K562 (cell line): ENCODE data around the gene BANP.
"Not testable (repeated sequence)": the region's sequence is repeated elsewhere in the genome, so short reads cannot be mapped to it uniquely, and the experiment has no call there.

ENCODE experiments used
- FIP1L1 ChIP-seq: fragments of 200-400 bp; formaldehyde crosslinking; IDR thresholded peaks from 2 replicates; pipeline ENCODE4 v1.6.1; 2018; ENCODE audit warnings: mild to moderate bottlenecking, low read depth, low read length; ENCODE audit not compliant: poor library complexity, severe bottlenecking
- GATA2 ChIP-seq: sonication (generic); formaldehyde crosslinking; IDR thresholded peaks from 2 replicates; pipeline ENCODE4 v1.4.0; 2020; ENCODE audit warnings: mild to moderate bottlenecking, missing genetic modification reagents
- HDAC6 ChIP-seq: IDR thresholded peaks from 2 replicates; pipeline ENCODE4 v1.6.1; 2012; ENCODE audit warnings: low read depth, mild to moderate bottlenecking, control low read depth, inconsistent platforms, low read length, moderate library complexity
- NFATC3 ChIP-seq: fragments of 450-650 bp; IDR thresholded peaks from 2 replicates; pipeline ENCODE4 v1.6.1; 2017; ENCODE audit warnings: mild to moderate bottlenecking
- POLR2A ChIP-seq: fragments of 450-650 bp; conservative IDR thresholded peaks from 2 replicates; pipeline ENCODE4 v1.6.1; 2016
- POLR2AphosphoS5 ChIP-seq: IDR thresholded peaks from 2 replicates; pipeline ENCODE4 v1.6.1; 2011; ENCODE audit warnings: mild to moderate bottlenecking, low read depth, low read length, moderate library complexity; ENCODE audit not compliant: control insufficient read depth, insufficient read depth
- SRSF1 ChIP-seq: fragments of 200-400 bp; formaldehyde crosslinking; IDR thresholded peaks from 2 replicates; pipeline ENCODE4 v1.6.1; 2017; ENCODE audit warnings: mild to moderate bottlenecking, low read depth, low read length, moderate library complexity
- ZNF263 ChIP-seq: sonication (generic); formaldehyde crosslinking; IDR thresholded peaks from 2 replicates; pipeline ENCODE4 v1.8.0; 2022; ENCODE audit warnings: mild to moderate bottlenecking, missing genetic modification reagents, borderline replicate concordance
- TF ChIP-seq, protein P1 (sequence below), 2 experiments: fragments of 200-800 bp in 1 of 2; sonication (Bioruptor generic) in 1 of 2; sonication (generic) in 1 of 2; formaldehyde crosslinking in 1 of 2; IDR thresholded peaks in 1 of 2; conservative IDR thresholded peaks in 1 of 2; 2 replicates each; pipeline versions ENCODE4 v1.5.0 to v1.6.1; 2016 to 2020; ENCODE audit warnings: missing compliant biosample characterization in 1 of 2, missing genetic modification characterization in 1 of 2, missing genetic modification reagents in 1 of 2

DNA sequence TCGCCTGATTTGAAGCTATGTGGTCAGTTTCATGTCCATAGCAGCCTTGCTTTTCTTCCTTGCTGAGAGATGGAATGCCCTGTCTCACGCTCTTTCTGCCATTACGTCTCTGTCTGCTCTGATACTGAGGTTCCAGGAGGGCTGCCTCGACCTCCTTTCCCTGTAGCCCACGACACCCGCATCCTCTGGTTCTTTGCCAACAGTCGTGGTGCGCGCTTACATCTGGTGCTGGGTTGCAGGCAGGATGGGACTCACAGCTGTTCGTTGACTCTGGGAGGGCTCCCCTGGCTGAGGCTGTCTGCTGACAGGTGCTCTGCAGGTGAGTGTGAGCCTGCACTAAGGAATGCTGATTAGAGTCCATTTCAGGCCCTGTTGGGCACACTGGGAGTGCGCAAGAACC is 90.3 kb downstream of the BANP start:
- TF ChIP-seq, protein P1, sequence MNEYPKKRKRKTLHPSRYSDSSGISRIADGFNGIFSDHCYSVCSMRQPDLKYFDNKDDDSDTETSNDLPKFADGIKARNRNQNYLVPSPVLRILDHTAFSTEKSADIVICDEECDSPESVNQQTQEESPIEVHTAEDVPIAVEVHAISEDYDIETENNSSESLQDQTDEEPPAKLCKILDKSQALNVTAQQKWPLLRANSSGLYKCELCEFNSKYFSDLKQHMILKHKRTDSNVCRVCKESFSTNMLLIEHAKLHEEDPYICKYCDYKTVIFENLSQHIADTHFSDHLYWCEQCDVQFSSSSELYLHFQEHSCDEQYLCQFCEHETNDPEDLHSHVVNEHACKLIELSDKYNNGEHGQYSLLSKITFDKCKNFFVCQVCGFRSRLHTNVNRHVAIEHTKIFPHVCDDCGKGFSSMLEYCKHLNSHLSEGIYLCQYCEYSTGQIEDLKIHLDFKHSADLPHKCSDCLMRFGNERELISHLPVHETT (CRISPR knock-in tag; conservative IDR thresholded peaks at IDR 0.05 in 1 of 2, IDR thresholded peaks at IDR 0.05 in 1 of 2) = not testable (repeated sequence)
- not testable (repeated sequence) for TF ChIP-seq POLR2A; SRSF1; GATA2 (CRISPR knock-in tag); FIP1L1; NFATC3; POLR2AphosphoS5; ZNF263 (CRISPR knock-in tag); HDAC6
